A549 (cell line): Measurements from ENCODE around the gene SPIRE1.

Source experiments
- CHD2 ChIP-seq: fragments of 150-350 bp; IDR thresholded peaks from 2 replicates; pipeline ENCODE4 v1.6.1; 2014; ENCODE audit warnings: low read length; ENCODE audit not compliant: partially characterized antibody
- CTCF ChIP-seq: fragments of >200 bp; sonication (Bioruptor Twin); formaldehyde crosslinking; IDR thresholded peaks from 3 replicates; pipeline ENCODE4 v1.5.1; 2016
- PBX3 ChIP-seq: IDR thresholded peaks from 2 replicates; pipeline ENCODE4 v1.6.1; 2012
- PHF8 ChIP-seq: fragments of 200-600 bp; sonication (generic); IDR thresholded peaks from 2 replicates; pipeline ENCODE4 v1.6.1; 2016; ENCODE audit warnings: low read depth, mild to moderate bottlenecking, antibody characterized with exemption, moderate library complexity, borderline replicate concordance
- POLR2A ChIP-seq: IDR thresholded peaks from 2 replicates; pipeline ENCODE4 v1.6.1; 2012; ENCODE audit warnings: mild to moderate bottlenecking, low read length
- RAD21 ChIP-seq, 2 experiments: fragments of >200 bp in 1 of 2; sonication (Bioruptor Twin) in 1 of 2; formaldehyde crosslinking in 1 of 2; IDR thresholded peaks in 1 of 2; conservative IDR thresholded peaks in 1 of 2; 2 replicates in 1 of 2; 3 replicates in 1 of 2; pipeline ENCODE4 v1.6.1; 2012 to 2018; ENCODE audit warnings: inconsistent platforms in 1 of 2

- no peak for TF ChIP-seq CTCF
- TF ChIP-seq POLR2A: no peak
- TF ChIP-seq CHD2: no peak
- TF ChIP-seq PBX3: no peak
- no peak for TF ChIP-seq PHF8
- no peak for TF ChIP-seq RAD21 (conservative IDR thresholded peaks at IDR 0.05 in 1 of 2, IDR thresholded peaks at IDR 0.05 in 1 of 2)
Observed at GRCh38 chr18:12497296-12497695, 160.6 kb downstream of the SPIRE1 start.
